Measurements from ENCODE around the gene PLA2G3. TPM values are rescaled to one million over a fixed set of nuclear protein-coding genes. Genes with fewer than 3 reads are reported as not detected.

The PLA2G3 gene
- total and polyA plus RNA-seq, 2 of the 8 experiments (the other 6 are each of a cell fraction or from before 2014, with no cell fraction given): 18.1 to 25.9 TPM

DNA sequence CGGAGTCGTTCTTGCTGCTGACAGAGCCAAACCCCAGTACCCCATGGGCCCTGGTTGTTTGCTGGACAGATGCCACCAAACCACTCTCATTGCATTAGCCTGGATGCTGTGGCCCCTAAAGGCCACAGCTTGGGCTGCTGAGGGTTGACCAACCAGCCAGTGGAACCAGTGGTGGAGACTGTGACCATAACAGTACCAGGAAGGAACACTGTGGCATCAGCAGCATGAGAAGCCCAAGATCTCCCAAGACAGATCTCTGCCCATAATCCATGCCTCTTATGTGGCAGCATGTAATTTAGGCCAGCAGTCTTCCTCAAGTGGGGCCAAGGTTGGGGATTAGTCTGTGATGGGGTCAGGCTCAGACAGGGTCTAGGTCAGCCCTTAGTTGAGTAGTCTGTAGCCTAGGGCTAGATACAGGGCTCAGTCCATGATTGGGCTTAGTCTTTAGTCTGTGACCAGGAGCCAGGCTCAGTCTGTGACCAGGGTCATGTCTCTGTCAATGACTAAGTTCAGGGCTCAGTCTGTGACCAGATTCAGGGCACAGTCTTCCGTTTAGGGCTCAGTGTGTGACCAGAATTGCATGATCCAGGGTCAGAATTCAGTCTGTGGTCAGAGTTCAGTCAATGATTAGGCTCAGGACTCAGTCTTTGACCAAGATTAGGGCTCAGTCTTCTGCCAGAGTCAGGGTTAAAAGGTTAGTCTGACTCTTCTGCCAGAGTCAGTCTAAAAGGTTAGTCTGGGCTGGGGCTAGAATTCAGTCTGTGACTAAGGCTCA, 22.1 kb downstream of the PLA2G3 start:
- H3K36me3 ChIP-seq (ENCODE audit: control insufficient read depth in 2 of 4, insufficient read depth in 4 of 4, low read length in 3 of 4): no peaks in the 10 kb centered on the region
- no peaks in the 10 kb centered on the region; a peak in 1 of 7 replicates for H3K27me3 ChIP-seq (replicated peaks in 1 of 4; ENCODE audit: control insufficient read depth in 3 of 4, extremely low read depth in 1 of 4, insufficient read depth in 3 of 4, low read length in 3 of 4)
- POLR2A ChIA-PET (ENCODE audit: partially characterized antibody): no interaction called here
- H3K14ac ChIP-seq (ENCODE audit: insufficient read length): no peak overlapping the region
- H3K23ac ChIP-seq (ENCODE audit: insufficient read length): no peak overlapping the region
- no peak overlapping the region for H3K9ac ChIP-seq (replicated peaks in 1 of 4; ENCODE audit: extremely low read depth in 1 of 4, low read depth in 3 of 4, low read length in 3 of 4)
- H4K5ac ChIP-seq (ENCODE audit: insufficient read length, low read depth, low read length): no peak overlapping the region
- 0 out of 2 replicates have a peak overlapping the region, but pooled peaks have one; percentile 61 for H2BK15ac ChIP-seq (ENCODE audit: low read length)
- CTCF ChIA-PET (ENCODE audit: partially characterized antibody): interaction anchor here (0.9 to 2.9 kb wide), 5 partner anchors 10 to 21 kb away, joined by 3 to 14 read pairs (median 3); partner anchors contain the start of gene SELENOM
- H4K91ac ChIP-seq (replicated peaks; ENCODE audit: insufficient read length, low read length): no peak overlapping the region
- 94% methylated on average over 3 of the region's 3 CpGs; no CpG with 5 or more reads in 1 of the 2 experiments for WGBS, 2 experiments (ENCODE audit: extremely low coverage in 1 of 2, insufficient coverage in 1 of 2, insufficient read length in 1 of 2, insufficient replicate concordance in 2 of 2, low coverage in 1 of 2, low lambda C conversion rate in 2 of 2, missing lambda C conversion rate in 1 of 2)
- no peak overlapping the region for H2BK5ac ChIP-seq (ENCODE audit: low read depth, low read length)
- H3K4me1 ChIP-seq (replicated peaks in 1 of 4; ENCODE audit: control insufficient read depth in 3 of 4, insufficient read depth in 4 of 4, low read length in 3 of 4): peaks cover 0 to 11% (median 5%) of the 10 kb centered on the region in 4 experiments; a peak in 6 of 7 replicates
- no peak overlapping the region for H3K27ac ChIP-seq (ENCODE audit: low read depth, low read length)
- H2BK20ac ChIP-seq (ENCODE audit: low read length): no peak overlapping the region
- H3K4ac ChIP-seq (replicated peaks; ENCODE audit: insufficient read length, low read depth, low read length): no peak overlapping the region
- no peak overlapping the region for H3K4me2 ChIP-seq (ENCODE audit: insufficient read depth in 1 of 2, low read depth in 2 of 2, low read length in 2 of 2)
- no peak for DNase-seq (ENCODE audit: low read depth in 1 of 2, low spot score in 2 of 2)
- H3K18ac ChIP-seq (ENCODE audit: extremely low read depth, low read length): no peak overlapping the region
- H3K23me2 ChIP-seq (ENCODE audit: low read depth, low read length): no peaks in the 10 kb centered on the region; the same call in 1 of the 2 replicates
- no peaks in the 10 kb centered on the region for H3K79me2 ChIP-seq (ENCODE audit: control insufficient read depth in 1 of 2, insufficient read depth in 2 of 2, low read length in 2 of 2)
- H3K9me3 ChIP-seq (ENCODE audit: insufficient read depth in 2 of 2, low read depth in 1 of 2, low read length in 1 of 2): no peaks in the 10 kb centered on the region
- H3K56ac ChIP-seq (replicated peaks; ENCODE audit: insufficient read length, low read depth, low read length): no peak overlapping the region
- H3K79me1 ChIP-seq (ENCODE audit: low read depth, low read length): no peaks in the 10 kb centered on the region
- H2BK12ac ChIP-seq (ENCODE audit: low read depth, low read length): peak overlapping the region; percentile 35; the same call in 1 of the 2 replicates
- no peak overlapping the region for H2BK120ac ChIP-seq (replicated peaks; ENCODE audit: low read depth, low read length)
- no peak for FAIRE-seq
- H3K4me3 ChIP-seq (ENCODE audit: extremely low read depth in 1 of 4, insufficient read depth in 2 of 4, low read depth in 3 of 4, low read length in 4 of 4): no peak overlapping the region
- no peak overlapping the region for H2AFZ ChIP-seq (ENCODE audit: low read length)
- H2AK5ac ChIP-seq (ENCODE audit: low read depth, low read length): no peak overlapping the region
- H4K20me1 ChIP-seq (replicated peaks in 1 of 2; ENCODE audit: control insufficient read depth in 1 of 2, insufficient read depth in 2 of 2, low read length in 2 of 2): no peaks in the 10 kb centered on the region
- no peak overlapping the region for H4K8ac ChIP-seq (ENCODE audit: extremely low read depth, insufficient read depth, low read length)
- TF ChIP-seq TBP (IDR thresholded peaks at IDR 0.05; ENCODE audit: low read depth, low read length) (no peak), GTF2F1 (IDR thresholded peaks at IDR 0.05; ENCODE audit: borderline replicate concordance, low read depth, low read length) (no peak), ZNF274 (IDR thresholded peaks at IDR 0.05; ENCODE audit: borderline replicate concordance, extremely low read depth, low read length) (no peak), SP2 (IDR thresholded peaks at IDR 0.05; ENCODE audit: low read length) (no peak), RBBP5 (IDR thresholded peaks at IDR 0.05; ENCODE audit: borderline replicate concordance, low read depth, low read length) (no peak), CTBP2 (IDR thresholded peaks at IDR 0.05; ENCODE audit: borderline replicate concordance, insufficient read depth, insufficient read length, low read length) (no peak), KDM4A (IDR thresholded peaks at IDR 0.05; ENCODE audit: low read depth, low read length, severe bottlenecking) (no peak), SIX5 (IDR thresholded peaks at IDR 0.05; ENCODE audit: low read depth, low read length) (no peak), TAF7 (optimal IDR thresholded peaks at IDR 0.05; ENCODE audit: borderline replicate concordance, low read depth, low read length) (no peak), NANOG (IDR thresholded peaks at IDR 0.05; ENCODE audit: insufficient read depth, low read depth, low read length, poor library complexity, severe bottlenecking) (no peak)
- TF ChIP-seq, protein P1, sequence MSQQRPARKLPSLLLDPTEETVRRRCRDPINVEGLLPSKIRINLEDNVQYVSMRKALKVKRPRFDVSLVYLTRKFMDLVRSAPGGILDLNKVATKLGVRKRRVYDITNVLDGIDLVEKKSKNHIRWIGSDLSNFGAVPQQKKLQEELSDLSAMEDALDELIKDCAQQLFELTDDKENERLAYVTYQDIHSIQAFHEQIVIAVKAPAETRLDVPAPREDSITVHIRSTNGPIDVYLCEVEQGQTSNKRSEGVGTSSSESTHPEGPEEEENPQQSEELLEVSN (IDR thresholded peaks at IDR 0.05): no peak

Measured in H1 (cell line).